AG04450 (cell line): ENCODE data around the gene TP53I11. TPM values are rescaled to one million over a fixed set of nuclear protein-coding genes. Genes with fewer than 3 reads are reported as not detected.

ENCODE experiments used
- CTCF ChIA-PET: fragments of 300-600, 350-600 bp; formaldehyde crosslinking; extraction: SDS; loops from one replicate; lab custom pipeline; 2022; ENCODE audit warnings: antibody characterized with exemption, inconsistent platforms; lab: Charles Lee
- POLR2A ChIA-PET: fragments of 350-600 bp; formaldehyde crosslinking; extraction: SDS; loops from one replicate; lab custom pipeline; 2021; ENCODE audit warnings: antibody characterized with exemption, inconsistent platforms; lab: Yijun Ruan, JAX
- DNase-seq: peaks from one replicate; pipeline ENCODE4 v3.0.0-alpha.2; 2011; ENCODE audit warnings: low read depth, low spot score
- H3K27ac ChIP-seq: one replicate; pipeline ENCODE4 v1.5.1; 2012; ENCODE audit warnings: low read depth, low read length, control low read depth
- H3K27me3 ChIP-seq: one replicate; pipeline ENCODE4 v1.6.0; 2012; ENCODE audit warnings: low read length; ENCODE audit not compliant: control insufficient read depth, insufficient read depth
- H3K4me3 ChIP-seq: 2 replicates; pipeline ENCODE4 v1.5.1; 2011; ENCODE audit warnings: mild to moderate bottlenecking, low read depth, low read length, control low read depth
- H3K9me3 ChIP-seq: 2 replicates; pipeline ENCODE4 v1.5.1; 2012; ENCODE audit warnings: low read length; ENCODE audit not compliant: control insufficient read depth, insufficient read depth
- polyA plus RNA-seq: library from polyadenylated mRNA; depleted of rRNA; stranded (reverse); fragments of >200 nt; gene quantifications from 2 replicates; pipeline ENCODE4 v1.2.3, GENCODE V29; 2011
- TF ChIP-seq, protein P1 (sequence below): IDR thresholded peaks from 2 replicates; pipeline ENCODE4 v1.5.1; 2011; ENCODE audit warnings: low read depth, low read length, control low read depth, inconsistent platforms

TP53I11 gene
- polyA plus RNA-seq, 1 experiment = 6.3 TPM

DNA sequence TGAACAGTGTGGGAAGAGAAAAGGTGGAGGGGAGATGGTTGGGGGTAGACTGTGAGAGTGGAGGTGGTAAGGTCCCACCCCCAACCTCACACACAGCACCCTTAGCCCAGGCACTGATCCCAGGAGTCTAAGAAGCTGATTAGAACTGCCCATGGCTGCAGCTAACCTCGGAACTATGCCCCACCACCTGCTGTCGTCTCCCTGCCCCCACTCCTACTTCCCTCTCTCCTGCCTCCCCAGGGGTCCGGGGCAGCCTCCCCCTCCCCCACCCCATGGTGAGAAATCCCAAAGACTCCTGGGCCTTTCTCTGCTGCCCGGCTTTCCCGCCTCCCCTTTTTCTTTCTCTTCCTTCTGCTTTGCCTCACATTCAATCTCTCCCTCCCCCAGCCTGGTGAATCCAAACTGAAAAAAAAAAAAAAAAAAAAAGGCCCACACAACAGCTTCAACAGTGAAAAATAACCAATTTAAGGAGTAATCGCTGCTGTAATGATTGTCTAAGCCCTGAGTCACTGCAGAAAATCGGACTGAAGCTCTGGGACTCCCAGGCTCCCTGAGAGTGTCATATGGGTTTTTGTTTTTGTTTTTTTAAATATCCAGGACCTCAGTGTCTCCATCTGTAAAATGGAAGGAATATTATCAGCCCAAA lies 9.6 kb upstream of the TP53I11 start:
- ChIA-PET CTCF (interaction anchor here (0.7 kb wide), 1 partner anchor 10 kb away, joined by 6 read pairs; no protein-coding TSS in a partner anchor), POLR2A (interaction anchor here (0.6 kb wide), 1 partner anchor 286 kb away, joined by 6 read pairs; no protein-coding TSS in a partner anchor)
- TF ChIP-seq, protein P1, sequence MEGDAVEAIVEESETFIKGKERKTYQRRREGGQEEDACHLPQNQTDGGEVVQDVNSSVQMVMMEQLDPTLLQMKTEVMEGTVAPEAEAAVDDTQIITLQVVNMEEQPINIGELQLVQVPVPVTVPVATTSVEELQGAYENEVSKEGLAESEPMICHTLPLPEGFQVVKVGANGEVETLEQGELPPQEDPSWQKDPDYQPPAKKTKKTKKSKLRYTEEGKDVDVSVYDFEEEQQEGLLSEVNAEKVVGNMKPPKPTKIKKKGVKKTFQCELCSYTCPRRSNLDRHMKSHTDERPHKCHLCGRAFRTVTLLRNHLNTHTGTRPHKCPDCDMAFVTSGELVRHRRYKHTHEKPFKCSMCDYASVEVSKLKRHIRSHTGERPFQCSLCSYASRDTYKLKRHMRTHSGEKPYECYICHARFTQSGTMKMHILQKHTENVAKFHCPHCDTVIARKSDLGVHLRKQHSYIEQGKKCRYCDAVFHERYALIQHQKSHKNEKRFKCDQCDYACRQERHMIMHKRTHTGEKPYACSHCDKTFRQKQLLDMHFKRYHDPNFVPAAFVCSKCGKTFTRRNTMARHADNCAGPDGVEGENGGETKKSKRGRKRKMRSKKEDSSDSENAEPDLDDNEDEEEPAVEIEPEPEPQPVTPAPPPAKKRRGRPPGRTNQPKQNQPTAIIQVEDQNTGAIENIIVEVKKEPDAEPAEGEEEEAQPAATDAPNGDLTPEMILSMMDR = no peak
- Histone ChIP-seq H3K27me3 (peaks cover 51% of the 10 kb centered on the region), H3K27ac (no peak overlapping the region), H3K4me3 (no peak overlapping the region), H3K9me3 (no peaks in the 10 kb centered on the region; the same call in 1 of the 2 replicates)
- no peak for DNase-seq

DNA sequence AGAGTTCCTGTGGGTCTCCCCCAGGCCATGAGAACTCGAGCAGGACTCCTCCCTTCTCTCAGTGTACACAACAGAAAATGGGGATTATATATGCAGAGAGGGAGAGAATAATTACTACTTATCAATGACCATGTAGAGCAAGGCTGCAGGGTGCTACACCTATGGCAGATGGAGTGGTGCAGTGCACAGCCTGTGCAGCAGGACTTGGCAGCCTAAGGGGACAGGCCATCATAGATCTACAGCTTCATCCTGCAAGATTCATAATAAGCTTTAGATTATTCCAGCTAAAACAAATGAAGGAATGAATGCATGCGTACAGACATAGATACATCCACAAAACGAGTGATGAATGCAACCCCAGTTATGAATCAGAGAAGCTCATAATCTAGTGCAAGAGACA lies 8.4 kb upstream of the TP53I11 start:
- Histone ChIP-seq H3K4me3 (no peak overlapping the region), H3K27me3 (peaks cover 44% of the 10 kb centered on the region), H3K27ac (no peak overlapping the region), H3K9me3 (no peaks in the 10 kb centered on the region; the same call in 1 of the 2 replicates)
- ChIA-PET POLR2A (no interaction called here), CTCF (interaction anchor here (0.8 to 1.8 kb wide), 3 partner anchors 23 to 146 kb away, joined by 3 to 6 read pairs (median 4); no protein-coding TSS in a partner anchor)
- TF ChIP-seq, protein P1 = no peak
- DNase-seq = no peak

DNA sequence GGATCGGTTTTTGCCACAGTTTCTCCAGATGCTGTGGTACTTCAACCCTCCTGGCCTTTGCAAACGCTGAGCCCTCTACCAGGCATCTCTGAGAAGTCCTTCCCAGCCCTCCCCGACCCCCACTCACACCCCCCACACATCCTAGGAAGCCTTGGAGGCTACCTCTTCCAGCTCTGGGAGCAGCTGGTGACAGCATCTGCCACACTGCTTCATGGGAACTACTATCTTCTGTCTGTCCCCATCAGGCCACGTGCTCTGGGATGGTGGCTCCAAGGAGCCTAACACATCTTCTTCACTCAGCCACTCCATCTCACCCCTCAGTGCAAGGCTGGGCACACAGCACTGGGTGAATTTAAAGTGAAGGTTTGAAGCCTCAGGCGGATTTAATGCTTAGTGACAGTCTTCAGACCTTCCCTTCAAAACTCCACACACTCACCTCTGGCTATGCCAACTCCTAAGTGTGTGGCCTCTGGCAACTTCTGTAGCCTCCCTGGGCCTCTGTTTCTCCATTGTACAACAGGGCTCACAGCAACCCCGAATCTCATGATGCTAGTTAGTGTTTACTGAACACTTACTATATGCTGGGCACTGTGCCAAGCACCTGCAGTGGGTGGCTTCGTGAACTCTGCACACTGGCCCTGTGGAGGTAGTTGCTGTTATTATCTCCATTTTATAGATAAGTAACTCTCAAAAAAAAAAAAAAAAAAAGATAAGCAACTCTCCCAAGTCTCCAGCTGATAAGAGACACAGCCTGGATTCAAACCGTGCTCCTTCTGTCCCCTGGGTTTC lies 7.3 kb upstream of the TP53I11 start:
- H3K27ac ChIP-seq = no peak overlapping the region
- TF ChIP-seq, protein P1 = no peak
- DNase-seq = no peak
- H3K9me3 ChIP-seq = no peaks in the 10 kb centered on the region; the same call in 1 of the 2 replicates
- peaks cover 41% of the 10 kb centered on the region for H3K27me3 ChIP-seq
- CTCF ChIA-PET = interaction anchor here (0.8 to 1.8 kb wide), 4 partner anchors 147 to 814 kb away, joined by 3 to 6 read pairs (median 3); no protein-coding TSS in a partner anchor
- H3K4me3 ChIP-seq = no peak overlapping the region
- POLR2A ChIA-PET = interaction anchor here (0.6 kb wide), 1 partner anchor 329 kb away, joined by 4 read pairs; no protein-coding TSS in a partner anchor

DNA sequence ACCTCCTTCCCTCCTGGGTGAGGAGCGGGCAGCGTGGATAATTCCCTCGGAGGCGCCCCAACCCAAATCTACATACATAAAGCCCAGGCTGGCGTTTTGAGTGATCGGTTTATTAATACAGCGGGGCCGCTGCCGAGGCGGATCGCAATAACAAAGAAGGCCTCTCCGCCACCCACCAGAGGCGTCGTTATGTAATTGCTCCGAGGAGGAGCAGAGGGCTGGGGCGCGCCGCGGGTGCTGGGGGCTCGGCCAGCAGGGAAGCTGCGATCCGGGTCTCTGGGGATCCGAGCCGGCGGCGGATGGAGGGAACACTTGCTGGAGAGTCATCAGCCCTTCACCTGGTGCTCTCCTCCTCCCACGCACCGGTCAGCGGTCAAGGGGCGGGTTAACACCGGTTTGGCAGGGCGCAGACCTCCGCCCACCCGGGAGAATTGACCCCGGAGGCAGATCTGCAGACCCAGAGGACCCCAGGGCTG lies 6.4 kb upstream of the TP53I11 start:
- peaks cover 45% of the 10 kb centered on the region for H3K27me3 ChIP-seq
- TF ChIP-seq, protein P1 = no peak
- POLR2A ChIA-PET = no interaction called here
- no peak for DNase-seq
- CTCF ChIA-PET = interaction anchor here (1.0 to 2.5 kb wide), 3 partner anchors 21 to 815 kb away, joined by 3 to 21 read pairs (median 3); no protein-coding TSS in a partner anchor
- no peaks in the 10 kb centered on the region; the same call in 1 of the 2 replicates for H3K9me3 ChIP-seq
- no peak overlapping the region for H3K27ac ChIP-seq
- no peak overlapping the region for H3K4me3 ChIP-seq
